A673 (cell line): ENCODE results near the gene THADA.

ENCODE experiments used
- EZH2 ChIP-seq: fragments of 200-600 bp; sonication (generic); IDR thresholded peaks from 2 replicates; pipeline ENCODE4 v1.6.1; 2017; ENCODE audit warnings: borderline replicate concordance, low read depth, mild to moderate bottlenecking, mixed read lengths, antibody characterized with exemption, low read length; ENCODE audit not compliant: poor library complexity, severe bottlenecking
- TF ChIP-seq, protein P1 (sequence below): fragments of 300-800, 200-600 bp; sonication (generic); conservative IDR thresholded peaks from 2 replicates; pipeline ENCODE4 v1.5.1; 2017; ENCODE audit warnings: low read depth, mild to moderate bottlenecking, antibody characterized with exemption, low read length, moderate library complexity, mixed read lengths

- no peak for TF ChIP-seq EZH2
- TF ChIP-seq, protein P1, sequence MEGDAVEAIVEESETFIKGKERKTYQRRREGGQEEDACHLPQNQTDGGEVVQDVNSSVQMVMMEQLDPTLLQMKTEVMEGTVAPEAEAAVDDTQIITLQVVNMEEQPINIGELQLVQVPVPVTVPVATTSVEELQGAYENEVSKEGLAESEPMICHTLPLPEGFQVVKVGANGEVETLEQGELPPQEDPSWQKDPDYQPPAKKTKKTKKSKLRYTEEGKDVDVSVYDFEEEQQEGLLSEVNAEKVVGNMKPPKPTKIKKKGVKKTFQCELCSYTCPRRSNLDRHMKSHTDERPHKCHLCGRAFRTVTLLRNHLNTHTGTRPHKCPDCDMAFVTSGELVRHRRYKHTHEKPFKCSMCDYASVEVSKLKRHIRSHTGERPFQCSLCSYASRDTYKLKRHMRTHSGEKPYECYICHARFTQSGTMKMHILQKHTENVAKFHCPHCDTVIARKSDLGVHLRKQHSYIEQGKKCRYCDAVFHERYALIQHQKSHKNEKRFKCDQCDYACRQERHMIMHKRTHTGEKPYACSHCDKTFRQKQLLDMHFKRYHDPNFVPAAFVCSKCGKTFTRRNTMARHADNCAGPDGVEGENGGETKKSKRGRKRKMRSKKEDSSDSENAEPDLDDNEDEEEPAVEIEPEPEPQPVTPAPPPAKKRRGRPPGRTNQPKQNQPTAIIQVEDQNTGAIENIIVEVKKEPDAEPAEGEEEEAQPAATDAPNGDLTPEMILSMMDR: no peak
These were observed 8.8 kb upstream of the THADA start for GRCh38 chr2:43604674-43605073.
